Stomach (tissue), 9 donors: ENCODE data around the gene COL6A1. TPM values are rescaled to one million over a fixed set of nuclear protein-coding genes. Genes with fewer than 3 reads are reported as not detected.

Experiments
- DNase-seq, 2 donors: peaks; one replicate each; pipeline versions ENCODE4 v3.0.0 to v3.0.0-alpha.2; 2013 to 2019
- H3K27ac ChIP-seq, 5 donors: fragments of 200-600 bp in 4 of 5; sonication (generic) in 4 of 5; one replicate each; pipeline ENCODE4 v1.5.1; 2013 to 2019; ENCODE audit warnings: mild to moderate bottlenecking in 1 of 5, moderate library complexity in 1 of 5
- H3K27me3 ChIP-seq, 3 donors: fragments of 200-600 bp; sonication (generic); one replicate each; pipeline ENCODE4 v1.5.1; 2017 to 2019; ENCODE audit warnings: mixed run types in 1 of 3
- H3K36me3 ChIP-seq, 4 donors: fragments of 200-600 bp; sonication (generic); 1 replicate in 3 of 4; 2 replicates in 1 of 4; pipeline ENCODE4 v1.5.1; 2016 to 2019
- H3K4me1 ChIP-seq, 4 donors: fragments of 200-600 bp; sonication (generic); one replicate each; pipeline ENCODE4 v1.5.1; 2016 to 2019
- H3K4me3 ChIP-seq, 4 donors: fragments of 200-600 bp; sonication (generic) in 3 of 4; one replicate each; pipeline ENCODE4 v1.5.1; 2016 to 2019; ENCODE audit warnings: mild to moderate bottlenecking in 1 of 4
- H3K9me3 ChIP-seq, 4 donors: fragments of 200-600 bp; sonication (generic); one replicate each; pipeline ENCODE4 v1.5.1; 2016 to 2019
- CTCF ChIP-seq, 7 experiments: fragments of 450-650 bp in 4 of 7; fragments of 200-600 bp in 3 of 7; sonication (generic) in 3 of 7; IDR thresholded peaks; one replicate each; pipeline ENCODE4 v1.5.1; 2016 to 2019; ENCODE audit warnings: antibody characterized with exemption in 7 of 7, control low read depth in 2 of 7, mild to moderate bottlenecking in 1 of 7
- EP300 ChIP-seq: sonication (generic); formaldehyde crosslinking; IDR thresholded peaks from one replicate; pipeline ENCODE4 v1.6.1; 2017; ENCODE audit warnings: antibody characterized with exemption
- POLR2A ChIP-seq, 4 donors: fragments of 450-650 bp; IDR thresholded peaks; one replicate each; pipeline ENCODE4 v1.6.1; 2016; ENCODE audit warnings: antibody characterized with exemption in 4 of 4, control low read depth in 2 of 4, mild to moderate bottlenecking in 1 of 4, moderate library complexity in 1 of 4
- POLR2AphosphoS5 ChIP-seq, 3 donors: sonication (generic); formaldehyde crosslinking; IDR thresholded peaks; one replicate each; pipeline ENCODE4 v1.6.1; 2016; ENCODE audit warnings: antibody characterized with exemption in 3 of 3
- WGBS, 5 donors: extraction: QIAGEN DNeasy Blood & Tissue Kit in 3 of 5; methylation state at CpG; one replicate each; pipeline versions ENCODE4 v1.1.5 to v1.1.7; 2013 to 2018; 5-methylcytosine and 5-hydroxymethylcytosine counted together
- intact Hi-C: fragments of 100-400 bp; cut with DNase I; formaldehyde crosslinking; loops from one replicate; pipeline ENCODE4 v1.15.1; 2023; ENCODE audit warnings: low total_unique reads
- polyA plus RNA-seq, 3 donors: library from polyadenylated mRNA; stranded (reverse); fragments of 200-250 nt; gene quantifications; one replicate each; pipeline ENCODE4 v1.2.3, GENCODE V29; 2013
- total RNA-seq, 5 donors: library from RNA; depleted of rRNA; stranded (reverse); fragments of >200 nt; gene quantifications; one replicate each; pipeline versions ENCODE4 v1.1.0 to v1.2.3, GENCODE V29; 2014 to 2016
- donor health status: healthy with polysubstance abuse.
- donor health status: Bipolar disorder and iron deficiency.
- donor health status: healthy.

COL6A1 gene
- total and polyA plus RNA-seq, 8 donors: 63.2 to 756 (median 254) TPM

GRCh38 chr21:46050668-46051378 lies 69.3 kb downstream of the COL6A1 start:
- no peak overlapping the region for H3K4me3 ChIP-seq
- DNase-seq: peak in 1 of 2 donors; percentile 7
- WGBS, 5 donors: 86 to 89% (median 87%) methylated on average over 17 to 22 of the region's 22 CpGs
- H3K9me3 ChIP-seq: no peaks in the 10 kb centered on the region
- H3K27me3 ChIP-seq: peaks cover 0 to 23% (median 1%) of the 10 kb centered on the region in 3 donors
- peak overlapping the region in 4 of 5 donors; percentile 77 to 90 (median 86) for H3K27ac ChIP-seq
- no peaks in the 10 kb centered on the region for H3K36me3 ChIP-seq
- TF ChIP-seq POLR2AphosphoS5 (IDR thresholded peaks at IDR 0.05) (no peak), CTCF (IDR thresholded peaks at IDR 0.05) (no peak), POLR2A (IDR thresholded peaks at IDR 0.05) (no peak), EP300 (no peak)
- intact Hi-C loops: loop anchor here (10.0 kb wide), 1 partner anchor 56 kb away; no protein-coding TSS in a partner anchor
- peaks cover 7 to 40% (median 27%) of the 10 kb centered on the region in 4 donors for H3K4me1 ChIP-seq

- H3K4me3 ChIP-seq: no peak overlapping the region
- H3K9me3 ChIP-seq: no peaks in the 10 kb centered on the region
- H3K4me1 ChIP-seq: peaks cover 8 to 45% (median 30%) of the 10 kb centered on the region in 4 donors
- no peaks in the 10 kb centered on the region for H3K36me3 ChIP-seq
- WGBS, 5 donors: 76 to 88% (median 81%) methylated on average over 16 of the region's 16 CpGs
- no peak for TF ChIP-seq CTCF (IDR thresholded peaks at IDR 0.05)
- DNase-seq: peak in 1 of 2 donors; percentile 3
- peak overlapping the region in 2 of 5 donors; percentile 90 for H3K27ac ChIP-seq
- intact Hi-C loops: loop anchor here (10.0 kb wide), 1 partner anchor 57 kb away; no protein-coding TSS in a partner anchor
- H3K27me3 ChIP-seq: peaks cover 0 to 29% (median 3%) of the 10 kb centered on the region in 3 donors
Observed at GRCh38 chr21:46051379-46051770, 69.8 kb downstream of the COL6A1 start.

- H3K36me3 ChIP-seq: no peaks in the 10 kb centered on the region
- H3K4me1 ChIP-seq: peaks cover 11 to 51% (median 33%) of the 10 kb centered on the region in 4 donors
- TF ChIP-seq CTCF (IDR thresholded peaks at IDR 0.05): no peak
- peak in 1 of 2 donors; percentile 6 for DNase-seq
- no peaks in the 10 kb centered on the region for H3K9me3 ChIP-seq
- intact Hi-C loops: loop anchor here (10.0 kb wide), 1 partner anchor 57 kb away; no protein-coding TSS in a partner anchor
- peak overlapping the region in 1 of 5 donors; percentile 90 for H3K27ac ChIP-seq
- H3K27me3 ChIP-seq: peaks cover 0 to 35% (median 3%) of the 10 kb centered on the region in 3 donors
- WGBS, 5 donors: 83 to 94% (median 88%) methylated on average over 27 to 33 of the region's 33 CpGs
- H3K4me3 ChIP-seq: no peak overlapping the region
Observed at GRCh38 chr21:46051821-46052675, 70.5 kb downstream of the COL6A1 start.
